BJ (cell line): ENCODE data around the gene FGGY. TPM values are rescaled to one million over a fixed set of nuclear protein-coding genes. Genes with fewer than 3 reads are reported as not detected.

Experiments used
- CTCF ChIA-PET: fragments of 350-600 bp; formaldehyde crosslinking; extraction: SDS; loops from one replicate; lab custom pipeline; 2021; ENCODE audit warnings: antibody characterized with exemption, inconsistent platforms; lab: Yijun Ruan, JAX
- POLR2A ChIA-PET: fragments of 300-600 bp; sonication (Branson Sonifier 250); formaldehyde crosslinking; extraction: SDS; loops from one replicate; lab custom pipeline; 2021; ENCODE audit warnings: antibody characterized with exemption; lab: Charles Lee
- DNase-seq: peaks from one replicate; pipeline ENCODE4 v3.0.0-alpha.2; 2011; ENCODE audit warnings: low read depth
- H3K27me3 ChIP-seq: 2 replicates; pipeline ENCODE4 v1.6.0; 2011; ENCODE audit warnings: low read length; ENCODE audit not compliant: control insufficient read depth, insufficient read depth
- H3K36me3 ChIP-seq: 2 replicates; pipeline ENCODE4 v1.5.1; 2011; ENCODE audit warnings: low read length; ENCODE audit not compliant: control insufficient read depth, insufficient read depth
- H3K4me3 ChIP-seq: 2 replicates; pipeline ENCODE4 v1.5.1; 2011; ENCODE audit warnings: low read depth, mild to moderate bottlenecking, control low read depth, low read length
- polyA plus RNA-seq: library from polyadenylated mRNA; depleted of rRNA; stranded (reverse); fragments of >200 nt; gene quantifications from 2 replicates; pipeline ENCODE4 v1.2.3, GENCODE V29; 2011
- TF ChIP-seq, protein P1 (sequence below): IDR thresholded peaks from 2 replicates; pipeline ENCODE4 v1.5.1; 2011; ENCODE audit warnings: low read depth, mild to moderate bottlenecking, control low read depth, inconsistent platforms, low read length, moderate library complexity; ENCODE audit not compliant: insufficient read depth

Gene FGGY
- polyA plus RNA-seq, 1 experiment, result 9.9 TPM

DNA sequence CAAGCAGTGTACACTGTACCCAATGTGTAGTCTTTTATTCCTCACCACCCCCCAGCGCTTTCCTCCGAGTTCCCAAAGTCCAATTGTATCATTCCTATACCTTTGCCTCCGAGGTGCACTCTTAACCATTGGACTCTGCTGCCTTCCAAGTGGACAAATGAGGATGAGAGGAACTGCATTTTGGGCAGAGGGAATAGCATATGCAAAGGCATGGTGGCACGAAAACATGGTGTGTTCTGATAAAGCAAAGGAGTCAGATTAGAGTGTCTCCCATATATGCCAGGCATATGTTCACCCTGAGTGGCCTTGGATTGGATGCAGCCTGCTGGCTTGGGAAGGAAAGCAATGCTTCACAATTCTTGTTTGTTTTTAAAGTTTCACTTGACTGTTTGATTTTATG lies 25.5 kb downstream of the FGGY start:
- TF ChIP-seq, protein P1, sequence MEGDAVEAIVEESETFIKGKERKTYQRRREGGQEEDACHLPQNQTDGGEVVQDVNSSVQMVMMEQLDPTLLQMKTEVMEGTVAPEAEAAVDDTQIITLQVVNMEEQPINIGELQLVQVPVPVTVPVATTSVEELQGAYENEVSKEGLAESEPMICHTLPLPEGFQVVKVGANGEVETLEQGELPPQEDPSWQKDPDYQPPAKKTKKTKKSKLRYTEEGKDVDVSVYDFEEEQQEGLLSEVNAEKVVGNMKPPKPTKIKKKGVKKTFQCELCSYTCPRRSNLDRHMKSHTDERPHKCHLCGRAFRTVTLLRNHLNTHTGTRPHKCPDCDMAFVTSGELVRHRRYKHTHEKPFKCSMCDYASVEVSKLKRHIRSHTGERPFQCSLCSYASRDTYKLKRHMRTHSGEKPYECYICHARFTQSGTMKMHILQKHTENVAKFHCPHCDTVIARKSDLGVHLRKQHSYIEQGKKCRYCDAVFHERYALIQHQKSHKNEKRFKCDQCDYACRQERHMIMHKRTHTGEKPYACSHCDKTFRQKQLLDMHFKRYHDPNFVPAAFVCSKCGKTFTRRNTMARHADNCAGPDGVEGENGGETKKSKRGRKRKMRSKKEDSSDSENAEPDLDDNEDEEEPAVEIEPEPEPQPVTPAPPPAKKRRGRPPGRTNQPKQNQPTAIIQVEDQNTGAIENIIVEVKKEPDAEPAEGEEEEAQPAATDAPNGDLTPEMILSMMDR, result no peak
- DNase-seq, result no peak
- H3K27me3 ChIP-seq, result no peaks in the 10 kb centered on the region
- H3K4me3 ChIP-seq, result no peak overlapping the region
- H3K36me3 ChIP-seq, result no peaks in the 10 kb centered on the region
- ChIA-PET CTCF (interaction anchor here (1.1 kb wide), 1 partner anchor 16 kb away, joined by 4 read pairs; no protein-coding TSS in a partner anchor), POLR2A (no interaction called here)

DNA sequence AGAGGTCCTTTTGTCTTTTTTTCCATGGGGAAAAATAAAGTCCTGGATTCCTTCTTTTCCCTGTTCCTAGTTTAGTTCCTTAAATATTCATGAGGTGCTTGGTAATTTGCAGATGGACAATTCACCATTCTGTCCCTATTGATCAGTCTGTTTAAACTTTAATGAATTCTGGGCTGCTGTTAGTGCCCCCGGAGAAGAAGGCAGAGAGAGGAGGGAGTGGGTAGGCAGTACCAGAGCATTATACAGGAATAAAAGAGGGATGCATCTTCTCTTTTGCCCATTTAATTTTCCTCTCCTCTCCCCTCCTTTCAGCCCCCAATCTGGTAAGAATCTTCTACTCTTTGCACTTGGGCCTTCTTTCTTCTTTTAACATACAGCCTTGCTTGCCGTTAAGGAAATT lies 25.9 kb downstream of the FGGY start:
- POLR2A ChIA-PET, result no interaction called here
- no peak for DNase-seq
- Histone ChIP-seq H3K36me3 (no peaks in the 10 kb centered on the region), H3K27me3 (no peaks in the 10 kb centered on the region), H3K4me3 (no peak overlapping the region)
- TF ChIP-seq, protein P1, result no peak
- CTCF ChIA-PET, result interaction anchor here (1.1 kb wide), 1 partner anchor 17 kb away, joined by 4 read pairs; no protein-coding TSS in a partner anchor

DNA sequence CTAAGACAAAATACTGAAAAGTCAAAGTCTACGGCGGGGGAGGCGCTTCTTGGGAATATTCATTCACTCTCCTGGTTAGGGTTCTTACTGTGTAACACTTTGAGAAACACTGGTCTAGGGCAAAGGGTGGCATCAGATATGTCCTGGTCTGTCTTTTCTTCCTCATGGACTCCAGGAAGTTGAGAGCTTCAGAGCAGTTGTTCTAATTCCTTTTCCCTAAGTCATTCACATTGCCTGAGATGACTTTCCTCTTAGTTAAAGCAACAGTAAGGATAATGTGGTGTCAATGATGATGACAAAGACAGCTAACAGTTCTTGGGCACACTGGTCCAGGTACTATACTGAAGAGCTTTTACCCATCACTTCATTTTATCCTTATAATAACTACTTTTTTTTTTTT lies 27.0 kb downstream of the FGGY start:
- TF ChIP-seq, protein P1, result no peak
- Histone ChIP-seq H3K4me3 (no peak overlapping the region), H3K27me3 (no peaks in the 10 kb centered on the region), H3K36me3 (no peaks in the 10 kb centered on the region)
- DNase-seq, result no peak
- CTCF ChIA-PET, result no interaction called here
- POLR2A ChIA-PET, result interaction anchor here (0.5 kb wide), 1 partner anchor 352 kb away, joined by 3 read pairs; no protein-coding TSS in a partner anchor

DNA sequence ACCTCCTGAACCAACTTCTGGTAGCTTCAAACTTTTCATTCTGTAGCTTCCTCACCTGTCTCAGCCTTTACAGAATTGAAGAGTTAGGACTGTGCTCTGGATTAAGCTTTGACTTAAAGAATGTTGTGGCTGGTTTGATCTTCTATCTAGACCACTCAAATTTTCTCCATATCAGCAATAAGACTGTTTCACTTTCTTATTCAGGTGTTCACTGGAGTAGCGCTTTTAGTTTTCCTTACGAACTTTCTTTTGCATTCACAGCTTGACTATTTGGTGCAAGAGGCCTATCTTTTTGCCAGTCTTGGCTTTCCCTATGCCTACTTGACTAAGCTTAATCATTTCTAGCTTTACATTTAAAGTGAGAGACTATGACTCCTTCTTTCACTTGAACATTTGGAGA lies 31.5 kb downstream of the FGGY start:
- no peak for DNase-seq
- ChIA-PET CTCF (no interaction called here), POLR2A (no interaction called here)
- TF ChIP-seq, protein P1, result no peak
- Histone ChIP-seq H3K27me3 (no peaks in the 10 kb centered on the region), H3K36me3 (no peaks in the 10 kb centered on the region), H3K4me3 (no peak overlapping the region)

DNA sequence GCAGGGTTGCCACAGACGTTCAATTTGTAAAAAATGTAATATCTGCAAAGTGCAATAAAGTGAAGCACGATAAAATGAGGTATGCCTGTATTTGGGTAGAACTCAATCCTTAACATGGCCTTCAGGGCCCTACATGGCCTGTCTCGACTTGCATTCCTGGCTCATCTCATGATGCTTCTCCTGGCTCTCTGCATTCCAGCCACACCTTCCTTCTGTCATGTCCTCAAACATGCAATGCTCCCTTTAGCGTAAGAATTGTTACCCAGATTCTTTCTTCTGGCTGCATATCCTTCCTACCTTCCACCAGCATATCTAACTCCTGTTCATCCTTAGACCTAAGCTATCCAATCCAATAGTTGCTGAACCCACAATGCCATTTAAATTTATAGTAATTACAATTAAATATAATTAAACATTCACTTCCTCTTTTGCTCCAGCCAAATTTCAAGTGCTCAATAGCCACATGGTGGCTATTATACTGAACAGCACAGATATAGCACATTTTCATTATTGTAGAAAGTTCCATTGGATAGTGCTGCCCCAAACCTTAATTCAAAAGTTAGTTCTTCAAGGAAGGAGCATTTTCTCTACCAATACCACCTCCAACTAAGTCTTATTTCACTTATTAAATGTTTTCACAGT lies 32.6 kb downstream of the FGGY start:
- POLR2A ChIA-PET, result no interaction called here
- H3K4me3 ChIP-seq, result no peak overlapping the region
- H3K36me3 ChIP-seq, result no peaks in the 10 kb centered on the region
- CTCF ChIA-PET, result no interaction called here
- TF ChIP-seq, protein P1, result no peak
- DNase-seq, result no peak
- H3K27me3 ChIP-seq, result no peaks in the 10 kb centered on the region
